Measurements from ENCODE around the gene EFHC1.

DNA sequence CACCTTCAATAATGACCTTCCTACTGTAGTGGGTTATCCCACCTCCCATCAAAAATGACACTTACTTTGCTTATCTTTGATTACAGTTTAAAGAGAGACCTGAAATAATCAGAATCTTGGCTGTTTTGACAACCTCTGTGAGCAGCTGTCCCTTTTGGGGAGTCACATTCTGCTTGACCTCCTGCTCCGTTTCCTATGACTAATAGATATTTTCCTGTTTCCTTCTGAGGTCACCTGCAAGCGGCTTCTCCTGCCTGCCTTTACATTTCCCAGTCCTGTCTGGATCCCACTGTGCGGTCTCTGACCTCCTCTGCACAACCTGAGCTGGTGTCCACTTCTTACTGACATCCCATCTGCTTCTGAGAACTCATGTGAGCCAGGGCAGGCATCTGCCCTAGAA is 102.5 kb downstream of the EFHC1 start:
- TF ChIP-seq CTCF (IDR thresholded peaks at IDR 0.05) (no peak), EZH2 (IDR thresholded peaks at IDR 0.05) (no peak)

Measured in neural progenitor cell (in vitro differentiated cells).